SU-DHL-6 (cell line): ENCODE results near the gene MECR.

Experiments
- H2AFZ ChIP-seq: fragments of 200-600 bp; sonication (generic); 2 replicates; pipeline ENCODE4 v1.6.1; 2014; ENCODE audit warnings: low read depth, mild to moderate bottlenecking, moderate library complexity, mixed read lengths, antibody characterized with exemption, low read length; ENCODE audit not compliant: severe bottlenecking
- H3F3A ChIP-seq: fragments of 200-600 bp; shearing (Covaris generic); 2 replicates; pipeline ENCODE4 v1.6.0; 2016; ENCODE audit warnings: antibody characterized with exemption, mild to moderate bottlenecking; ENCODE audit not compliant: insufficient read depth
- H3K27ac ChIP-seq: fragments of 200-600 bp; sonication (generic); 2 replicates; pipeline ENCODE4 v1.5.1; 2016; ENCODE audit warnings: low read depth, mild to moderate bottlenecking, low read length, moderate library complexity, mixed read lengths
- H3K27me3 ChIP-seq: fragments of 200-600 bp; sonication (generic), shearing (Covaris generic); 2 replicates; pipeline ENCODE4 v1.6.0; 2014; ENCODE audit warnings: mild to moderate bottlenecking, low read length
- H3K36me3 ChIP-seq: fragments of 200-600 bp; sonication (generic); 2 replicates; pipeline ENCODE4 v1.6.1; 2014; ENCODE audit warnings: mild to moderate bottlenecking, low read length, mixed read lengths
- H3K4me2 ChIP-seq: fragments of 300-600, 200-600 bp; shearing (Covaris generic), sonication (generic); 2 replicates; pipeline ENCODE4 v1.6.0; 2014; ENCODE audit warnings: low read length, low read depth, mild to moderate bottlenecking; ENCODE audit not compliant: poor library complexity, severe bottlenecking
- H3K4me3 ChIP-seq: fragments of 200-600 bp; sonication (generic); 2 replicates; pipeline ENCODE4 v1.5.1; 2014; ENCODE audit warnings: antibody characterized with exemption, low read length, mild to moderate bottlenecking, mixed read lengths; ENCODE audit not compliant: insufficient read depth, poor library complexity, severe bottlenecking
- H3K79me2 ChIP-seq: fragments of 200-600 bp; sonication (generic); 2 replicates; pipeline ENCODE4 v1.6.1; 2014; ENCODE audit warnings: mild to moderate bottlenecking, low read length, moderate library complexity; ENCODE audit not compliant: insufficient read depth
- H3K9ac ChIP-seq: fragments of 200-600 bp; sonication (generic); 2 replicates; pipeline ENCODE4 v1.7.0; 2014; ENCODE audit warnings: mild to moderate bottlenecking, low read length
- H3K9me2 ChIP-seq: fragments of 200-600 bp; sonication (generic); replicated peaks from 2 replicates; pipeline ENCODE4 v1.6.1; 2014; ENCODE audit warnings: low read length; ENCODE audit not compliant: insufficient read depth
- H3K9me3 ChIP-seq: fragments of 200-600 bp; sonication (generic); 2 replicates; pipeline ENCODE4 v1.6.1; 2014; ENCODE audit warnings: low read length, mixed read lengths; ENCODE audit not compliant: insufficient read depth
- H4K20me1 ChIP-seq: fragments of 200-600 bp; sonication (generic); 2 replicates; pipeline ENCODE4 v1.6.1; 2014; ENCODE audit warnings: low read depth, mild to moderate bottlenecking, antibody characterized with exemption, low read length, moderate library complexity, mixed read lengths
- CTCF ChIP-seq: fragments of 200-600 bp; sonication (generic); IDR thresholded peaks from one replicate; pipeline ENCODE4 v1.5.1; 2017; ENCODE audit warnings: antibody characterized with exemption, mild to moderate bottlenecking, low read length, moderate library complexity; ENCODE audit not compliant: insufficient read depth, poor library complexity, severe bottlenecking
- EZH2phosphoT487 ChIP-seq: fragments of 200-600 bp; sonication (generic), shearing (Covaris generic); conservative IDR thresholded peaks from 2 replicates; pipeline ENCODE4 v1.6.1; 2018; ENCODE audit warnings: mild to moderate bottlenecking, antibody characterized with exemption, low read length, moderate library complexity, mixed read lengths

MECR gene

GRCh38 chr1:29227511-29227910 is 3.2 kb downstream of the MECR start:
- H3K4me3 ChIP-seq: no peak overlapping the region
- H3F3A ChIP-seq: no peaks in the 10 kb centered on the region
- H3K9ac ChIP-seq: no peak overlapping the region
- H3K27me3 ChIP-seq: no peaks in the 10 kb centered on the region
- H3K9me2 ChIP-seq: no peaks in the 10 kb centered on the region
- H3K9me3 ChIP-seq: no peaks in the 10 kb centered on the region
- TF ChIP-seq CTCF (no peak), EZH2phosphoT487 (no peak)
- H4K20me1 ChIP-seq: no peaks in the 10 kb centered on the region
- H3K4me2 ChIP-seq: no peak overlapping the region
- H3K36me3 ChIP-seq: no peaks in the 10 kb centered on the region
- H3K79me2 ChIP-seq: peaks cover 13% of the 10 kb centered on the region
- no peak overlapping the region for H3K27ac ChIP-seq
- H2AFZ ChIP-seq: no peak overlapping the region

- H4K20me1 ChIP-seq: no peaks in the 10 kb centered on the region
- no peaks in the 10 kb centered on the region for H3K9me2 ChIP-seq
Observed at GRCh38 chr1:29225361-29225760, 5.4 kb downstream of the MECR start.

GRCh38 chr1:29224356-29224837 is 6.3 kb downstream of the MECR start:
- Histone ChIP-seq H3K4me2 (no peak overlapping the region), H3K79me2 (peaks cover 5% of the 10 kb centered on the region; the same call in 1 of the 2 replicates), H3F3A (no peaks in the 10 kb centered on the region), H3K9ac (no peak overlapping the region), H2AFZ (no peak overlapping the region), H3K9me2 (no peaks in the 10 kb centered on the region), H3K9me3 (no peaks in the 10 kb centered on the region), H3K36me3 (0 out of 2 replicates have a peak, but pooled peaks cover 4% of the 10 kb centered on the region), H3K27me3 (no peaks in the 10 kb centered on the region), H3K4me3 (no peak overlapping the region), H4K20me1 (no peaks in the 10 kb centered on the region), H3K27ac (no peak overlapping the region)
- TF ChIP-seq CTCF (no peak), EZH2phosphoT487 (no peak)

More at GRCh38 chr1:29225361-29225760, 5.4 kb downstream of the MECR start:
- no peak for TF ChIP-seq CTCF
- TF ChIP-seq EZH2phosphoT487: no peak
- H3K27me3 ChIP-seq: no peaks in the 10 kb centered on the region
- H2AFZ ChIP-seq: no peak overlapping the region
- no peaks in the 10 kb centered on the region for H3K9me3 ChIP-seq
- H3F3A ChIP-seq: no peaks in the 10 kb centered on the region
- H3K36me3 ChIP-seq: no peaks in the 10 kb centered on the region
- H3K27ac ChIP-seq: no peak overlapping the region
- no peak overlapping the region for H3K9ac ChIP-seq
- H3K4me2 ChIP-seq: no peak overlapping the region
- peaks cover 13% of the 10 kb centered on the region for H3K79me2 ChIP-seq
- H3K4me3 ChIP-seq: no peak overlapping the region
